Loucy (cell line): ENCODE data around the gene SYT7.

Experiments used
- H2AFZ ChIP-seq: fragments of 200-600 bp; sonication (generic); 2 replicates; pipeline ENCODE4 v1.6.0; 2016; ENCODE audit warnings: antibody characterized with exemption, mild to moderate bottlenecking, low read length, moderate library complexity
- H3F3A ChIP-seq: fragments of 200-600 bp; 2 replicates; pipeline ENCODE4 v1.6.0; 2016; ENCODE audit warnings: antibody characterized with exemption, low read depth, mild to moderate bottlenecking
- H3K27me3 ChIP-seq: fragments of 200-600 bp; sonication (generic); 2 replicates; pipeline ENCODE4 v1.6.1; 2014; ENCODE audit warnings: low read length, mild to moderate bottlenecking; ENCODE audit not compliant: insufficient read depth, poor library complexity, severe bottlenecking
- H3K36me3 ChIP-seq: fragments of 200-600 bp; sonication (generic); 2 replicates; pipeline ENCODE4 v1.6.1; 2016; ENCODE audit warnings: low read length; ENCODE audit not compliant: insufficient read depth
- H3K4me1 ChIP-seq: fragments of 200-600 bp; sonication (generic); 2 replicates; pipeline ENCODE4 v1.5.1; 2014; ENCODE audit warnings: low read length, mild to moderate bottlenecking; ENCODE audit not compliant: insufficient read depth, poor library complexity, severe bottlenecking
- H3K4me2 ChIP-seq: fragments of 200-600 bp; sonication (generic); 2 replicates; pipeline ENCODE4 v1.6.0; 2014; ENCODE audit warnings: antibody characterized with exemption, low read length, low read depth, mild to moderate bottlenecking; ENCODE audit not compliant: poor library complexity, severe bottlenecking
- H3K4me3 ChIP-seq: fragments of 200-600 bp; sonication (generic); 2 replicates; pipeline ENCODE4 v1.5.1; 2014; ENCODE audit warnings: low read length, mild to moderate bottlenecking, mixed read lengths; ENCODE audit not compliant: poor library complexity, severe bottlenecking
- H3K79me2 ChIP-seq: fragments of 200-600 bp; sonication (generic); 2 replicates; pipeline ENCODE4 v1.6.1; 2014; ENCODE audit warnings: low read length; ENCODE audit not compliant: insufficient read depth
- H3K9ac ChIP-seq: fragments of 200-600 bp; sonication (generic); 2 replicates; pipeline ENCODE4 v1.6.0; 2014; ENCODE audit warnings: mild to moderate bottlenecking, low read depth, low read length, moderate library complexity; ENCODE audit not compliant: poor library complexity, severe bottlenecking
- H3K9me2 ChIP-seq: fragments of 200-600 bp; sonication (generic); replicated peaks from 2 replicates; pipeline ENCODE4 v1.6.1; 2016; ENCODE audit warnings: low read depth, low read length, mixed read lengths
- H3K9me3 ChIP-seq: fragments of 200-600 bp; sonication (generic); 2 replicates; pipeline ENCODE4 v1.6.1; 2014; ENCODE audit warnings: mild to moderate bottlenecking, antibody characterized with exemption, low read length, low read depth; ENCODE audit not compliant: insufficient read depth
- H4K20me1 ChIP-seq: fragments of 200-600 bp; sonication (generic); 2 replicates; pipeline ENCODE4 v1.6.0; 2014; ENCODE audit warnings: antibody characterized with exemption, low read length, mild to moderate bottlenecking; ENCODE audit not compliant: insufficient read depth, poor library complexity, severe bottlenecking
- CTCF ChIP-seq: fragments of 200-600 bp; sonication (generic); conservative IDR thresholded peaks from 2 replicates; pipeline ENCODE4 v1.5.1; 2014; ENCODE audit warnings: mild to moderate bottlenecking, antibody characterized with exemption, low read length
- EZH2phosphoT487 ChIP-seq: fragments of 200-600 bp; IDR thresholded peaks from 2 replicates; pipeline ENCODE4 v1.6.1; 2018; ENCODE audit warnings: antibody characterized with exemption, mild to moderate bottlenecking, moderate library complexity, borderline replicate concordance

Gene SYT7

GRCh38 chr11:61541598-61541997 lies 39.3 kb downstream of the SYT7 start:
- Histone ChIP-seq H3K79me2 (no peaks in the 10 kb centered on the region), H3K4me1 (peaks cover 9% of the 10 kb centered on the region), H3K9ac (no peak overlapping the region), H3K27me3 (no peaks in the 10 kb centered on the region), H3K36me3 (no peaks in the 10 kb centered on the region), H2AFZ (no peak overlapping the region), H3F3A (no peaks in the 10 kb centered on the region), H4K20me1 (no peaks in the 10 kb centered on the region), H3K9me2 (no peaks in the 10 kb centered on the region), H3K4me3 (no peak overlapping the region), H3K4me2 (no peak overlapping the region), H3K9me3 (no peaks in the 10 kb centered on the region)
- TF ChIP-seq EZH2phosphoT487 (no peak), CTCF (no peak)

GRCh38 chr11:61540528-61540927 lies 40.3 kb downstream of the SYT7 start:
- no peaks in the 10 kb centered on the region for H3K9me2 ChIP-seq
- TF ChIP-seq CTCF (no peak), EZH2phosphoT487 (no peak)
- H3K4me2 ChIP-seq: no peak overlapping the region
- H3F3A ChIP-seq: no peaks in the 10 kb centered on the region
- no peaks in the 10 kb centered on the region for H3K9me3 ChIP-seq
- no peaks in the 10 kb centered on the region for H3K79me2 ChIP-seq
- no peaks in the 10 kb centered on the region for H3K27me3 ChIP-seq
- no peaks in the 10 kb centered on the region for H3K36me3 ChIP-seq
- no peak overlapping the region for H3K9ac ChIP-seq
- H2AFZ ChIP-seq: no peak overlapping the region
- H3K4me3 ChIP-seq: no peak overlapping the region
- peaks cover 9% of the 10 kb centered on the region for H3K4me1 ChIP-seq
- H4K20me1 ChIP-seq: no peaks in the 10 kb centered on the region

GRCh38 chr11:61539831-61540357 lies 41.0 kb downstream of the SYT7 start:
- H4K20me1 ChIP-seq: no peaks in the 10 kb centered on the region
- H3K4me1 ChIP-seq: peaks cover 9% of the 10 kb centered on the region
- H3K9ac ChIP-seq: no peak overlapping the region
- H3F3A ChIP-seq: no peaks in the 10 kb centered on the region
- no peak overlapping the region for H2AFZ ChIP-seq
- H3K36me3 ChIP-seq: no peaks in the 10 kb centered on the region
- H3K79me2 ChIP-seq: no peaks in the 10 kb centered on the region
- H3K27me3 ChIP-seq: no peaks in the 10 kb centered on the region
- H3K4me2 ChIP-seq: no peak overlapping the region
- H3K9me2 ChIP-seq: no peaks in the 10 kb centered on the region
- no peak overlapping the region for H3K4me3 ChIP-seq
- no peaks in the 10 kb centered on the region for H3K9me3 ChIP-seq
- TF ChIP-seq CTCF (no peak), EZH2phosphoT487 (no peak)
